Fibroblast of lung (primary cell): ENCODE data around the gene NUBP1. TPM values are rescaled to one million over a fixed set of nuclear protein-coding genes. Genes with fewer than 3 reads are reported as not detected.

Source experiments
- DNase-seq, 2 donors: peaks; one replicate each; pipeline versions ENCODE4 v3.0.0 to v3.0.0-alpha.2; 2010; ENCODE audit warnings: low read depth in 2 of 2
- H2AFZ ChIP-seq: 2 replicates; pipeline ENCODE4 v1.5.1; 2012; ENCODE audit warnings: low read length, control low read depth, inconsistent platforms
- H3K27ac ChIP-seq: 2 replicates; pipeline ENCODE4 v1.5.1; 2011; ENCODE audit warnings: low read length, control low read depth; ENCODE audit not compliant: insufficient read depth
- H3K27me3 ChIP-seq: 2 replicates; pipeline ENCODE4 v1.5.1; 2011; ENCODE audit warnings: mild to moderate bottlenecking, low read length; ENCODE audit not compliant: control insufficient read depth, insufficient read depth
- H3K36me3 ChIP-seq: 2 replicates; pipeline ENCODE4 v1.5.1; 2011; ENCODE audit warnings: low read length; ENCODE audit not compliant: control insufficient read depth, insufficient read depth
- H3K4me1 ChIP-seq: 2 replicates; pipeline ENCODE4 v1.5.1; 2011; ENCODE audit warnings: low read length; ENCODE audit not compliant: control insufficient read depth, insufficient read depth; ENCODE audit errors: extremely low read depth
- H3K4me2 ChIP-seq: 2 replicates; pipeline ENCODE4 v1.5.1; 2011; ENCODE audit warnings: low read length, control low read depth; ENCODE audit not compliant: insufficient read depth; ENCODE audit errors: extremely low read depth
- H3K4me3 ChIP-seq, 4 experiments: fragments of 200-600 bp in 1 of 4; sonication (generic) in 1 of 4; replicated peaks in 1 of 4; 2 replicates each; pipeline ENCODE4 v1.5.1; 2011 to 2016; ENCODE audit warnings: low read length in 4 of 4, low read depth in 3 of 4, mild to moderate bottlenecking in 3 of 4, control low read depth in 2 of 4, inconsistent platforms in 1 of 4, mixed read lengths in 1 of 4; ENCODE audit not compliant: insufficient read depth in 1 of 4; ENCODE audit errors: control extremely low read depth in 1 of 4
- H3K79me2 ChIP-seq: 2 replicates; pipeline ENCODE4 v1.5.1; 2012; ENCODE audit warnings: mild to moderate bottlenecking, low read length, inconsistent platforms; ENCODE audit not compliant: control insufficient read depth, insufficient read depth
- H3K9ac ChIP-seq: 2 replicates; pipeline ENCODE4 v1.5.1; 2011; ENCODE audit warnings: mild to moderate bottlenecking, low read length, control low read depth; ENCODE audit not compliant: insufficient read depth
- H3K9me3 ChIP-seq: 2 replicates; pipeline ENCODE4 v1.5.1; 2012; ENCODE audit warnings: low read depth, low read length; ENCODE audit not compliant: control insufficient read depth, insufficient read depth
- H4K20me1 ChIP-seq: 2 replicates; pipeline ENCODE4 v1.5.1; 2011; ENCODE audit warnings: low read length; ENCODE audit not compliant: control insufficient read depth, insufficient read depth; ENCODE audit errors: extremely low read depth
- CTCF ChIP-seq, 2 donors: IDR thresholded peaks in 1 of 2; conservative IDR thresholded peaks in 1 of 2; 1 replicate in 1 of 2; 2 replicates in 1 of 2; pipeline ENCODE4 v1.5.1; 2011 to 2012; ENCODE audit warnings: low read length in 2 of 2, control low read depth in 1 of 2, inconsistent platforms in 1 of 2, low read depth in 1 of 2, mild to moderate bottlenecking in 1 of 2
- EZH2 ChIP-seq: IDR thresholded peaks from 2 replicates; pipeline ENCODE4 v1.5.1; 2012; ENCODE audit warnings: low read length, control low read depth, mild to moderate bottlenecking; ENCODE audit errors: missing control alignments
- polyA plus RNA-seq, 2 donors: library from polyadenylated mRNA; depleted of rRNA in 1 of 2; stranded (reverse) in 1 of 2; unstranded in 1 of 2; fragments of >200 nt; gene quantifications; 2 replicates each; pipeline ENCODE4 v1.2.1, GENCODE V29; 2011 to 2012; ENCODE audit warnings: missing spikeins in 1 of 2
- total RNA-seq: library from RNA; depleted of rRNA; stranded (reverse); fragments of >200 nt; gene quantifications from 2 replicates; pipeline ENCODE4 v1.2.1, GENCODE V29; 2014

NUBP1 gene
- total and polyA plus RNA-seq, 2 donors (not counting 1 experiment from before 2014, with no cell fraction given): 16.7 to 29.7 TPM

GRCh38 chr16:10806698-10807097 is 63.1 kb downstream of the NUBP1 start:
- H3K27me3 ChIP-seq: peaks cover 4% of the 10 kb centered on the region
- no peak overlapping the region for H3K4me2 ChIP-seq
- no peak overlapping the region for H2AFZ ChIP-seq
- H3K4me3 ChIP-seq: no peak overlapping the region
- DNase-seq: no peak
- H3K4me1 ChIP-seq: no peaks in the 10 kb centered on the region
- no peaks in the 10 kb centered on the region for H3K79me2 ChIP-seq
- no peak overlapping the region for H3K27ac ChIP-seq
- no peak overlapping the region for H3K9ac ChIP-seq
- no peaks in the 10 kb centered on the region for H3K9me3 ChIP-seq
- TF ChIP-seq EZH2 (no peak), CTCF (conservative IDR thresholded peaks at IDR 0.05 in 1 of 2, IDR thresholded peaks at IDR 0.05 in 1 of 2; ENCODE audit: low read depth in 1 of 2, low read length in 2 of 2) (no peak)
- H3K36me3 ChIP-seq: no peaks in the 10 kb centered on the region
- no peaks in the 10 kb centered on the region for H4K20me1 ChIP-seq

- Histone ChIP-seq H3K27ac (no peak overlapping the region), H3K79me2 (no peaks in the 10 kb centered on the region), H3K36me3 (no peaks in the 10 kb centered on the region), H3K27me3 (peaks cover 4% of the 10 kb centered on the region), H3K9me3 (no peaks in the 10 kb centered on the region), H3K4me1 (no peaks in the 10 kb centered on the region), H3K4me2 (no peak overlapping the region), H3K9ac (no peak overlapping the region), H4K20me1 (no peaks in the 10 kb centered on the region), H2AFZ (no peak overlapping the region), H3K4me3 (no peak overlapping the region)
- no peak for TF ChIP-seq CTCF (conservative IDR thresholded peaks at IDR 0.05 in 1 of 2, IDR thresholded peaks at IDR 0.05 in 1 of 2; ENCODE audit: low read depth in 1 of 2, low read length in 2 of 2)
- no peak for TF ChIP-seq EZH2
- DNase-seq: no peak
These were observed 64.6 kb downstream of the NUBP1 start for GRCh38 chr16:10808218-10808617.

- H3K4me3 ChIP-seq: no peak overlapping the region
- no peak overlapping the region for H3K27ac ChIP-seq
- no peak overlapping the region for H2AFZ ChIP-seq
- no peak overlapping the region for H3K4me2 ChIP-seq
- H3K9me3 ChIP-seq: no peaks in the 10 kb centered on the region
- no peaks in the 10 kb centered on the region for H3K36me3 ChIP-seq
- TF ChIP-seq CTCF (conservative IDR thresholded peaks at IDR 0.05 in 1 of 2, IDR thresholded peaks at IDR 0.05 in 1 of 2; ENCODE audit: low read depth in 1 of 2, low read length in 2 of 2) (no peak), EZH2 (no peak)
- no peak for DNase-seq
- H3K27me3 ChIP-seq: peaks cover 4% of the 10 kb centered on the region
- H3K4me1 ChIP-seq: no peaks in the 10 kb centered on the region
- no peak overlapping the region for H3K9ac ChIP-seq
- no peaks in the 10 kb centered on the region for H4K20me1 ChIP-seq
- H3K79me2 ChIP-seq: no peaks in the 10 kb centered on the region
These were observed 65.2 kb downstream of the NUBP1 start for GRCh38 chr16:10808850-10809249.
